Natural killer cell (primary cell): ENCODE measurements around the gene MTOR. TPM values are rescaled to one million over a fixed set of nuclear protein-coding genes. Genes with fewer than 3 reads are reported as not detected.
A peak's percentile ranks its signal among the peaks of the same experiment; 100 is the strongest.
"Not testable (repeated sequence)": the region's sequence is repeated elsewhere in the genome, so short reads cannot be mapped to it uniquely, and the experiment has no call there.

Experiments
- ATAC-seq, 3 donors: fragments of 150-1000 bp in 2 of 3; fragments of 200-7000 bp in 1 of 3; cut with Tn5 transposase; 1 replicate in 1 of 3; 2 replicates in 2 of 3; pipeline ENCODE4 v1.10.0; 2021; ENCODE audit warnings: mild to moderate bottlenecking in 2 of 3, moderate library complexity in 2 of 3
- DNase-seq, 2 donors: peaks; one replicate each; pipeline versions ENCODE4 v3.0.0 to v3.0.0-alpha.2; 2013 to 2021; ENCODE audit warnings: mixed read lengths in 1 of 2
- H3K27ac ChIP-seq: one replicate; pipeline ENCODE4 v1.5.1; 2013; ENCODE audit warnings: mild to moderate bottlenecking, low read length
- H3K27me3 ChIP-seq: one replicate; pipeline ENCODE4 v1.6.1; 2013; ENCODE audit warnings: low read length; ENCODE audit not compliant: control insufficient read depth, insufficient read depth
- H3K36me3 ChIP-seq: one replicate; pipeline ENCODE4 v1.6.1; 2013; ENCODE audit warnings: low read length; ENCODE audit not compliant: control insufficient read depth, insufficient read depth
- H3K4me1 ChIP-seq: one replicate; pipeline ENCODE4 v1.6.1; 2013; ENCODE audit warnings: low read length; ENCODE audit not compliant: control insufficient read depth, insufficient read depth
- H3K4me3 ChIP-seq: one replicate; pipeline ENCODE4 v1.5.1; 2013; ENCODE audit warnings: low read length
- H3K9me3 ChIP-seq: one replicate; pipeline ENCODE4 v1.6.1; 2013; ENCODE audit warnings: low read length; ENCODE audit not compliant: control insufficient read depth, insufficient read depth
- H3K27ac Mint-ChIP-seq, 2 donors: one replicate each; pipeline ENCODE4 v1.8.0; 2022; ENCODE audit warnings: mild to moderate bottlenecking in 2 of 2, mixed read lengths in 2 of 2, moderate library complexity in 1 of 2
- H3K27me3 Mint-ChIP-seq, 2 donors: one replicate each; pipeline ENCODE4 v1.8.0; 2022; ENCODE audit warnings: low read depth in 2 of 2, mixed read lengths in 2 of 2
- H3K36me3 Mint-ChIP-seq: one replicate; pipeline ENCODE4 v1.8.0; 2022; ENCODE audit warnings: mixed read lengths
- H3K4me1 Mint-ChIP-seq, 2 donors: one replicate each; pipeline ENCODE4 v1.8.0; 2022; ENCODE audit warnings: mixed read lengths in 2 of 2
- H3K4me3 Mint-ChIP-seq: one replicate; pipeline ENCODE4 v1.8.0; 2022; ENCODE audit warnings: mild to moderate bottlenecking, moderate library complexity, mixed read lengths
- H3K9me3 Mint-ChIP-seq, 2 donors: one replicate each; pipeline ENCODE4 v1.8.0; 2022; ENCODE audit warnings: mixed read lengths in 2 of 2
- WGBS: methylation state at CpG from one replicate; pipeline ENCODE4 v1.1.7; 2013; ENCODE audit warnings: missing lambda C conversion rate; ENCODE audit not compliant: insufficient coverage; 5-methylcytosine and 5-hydroxymethylcytosine counted together
- intact Hi-C: fragments of 100-400 bp; cut with micrococcal nuclease; formaldehyde crosslinking; loops from one replicate; pipeline ENCODE4 v1.14.2; 2022
- total RNA-seq, 4 donors: library from RNA; stranded (reverse); fragments of 120-200 nt in 1 of 4; gene quantifications; one replicate each; pipeline versions ENCODE4 v1.2.3 to v1.2.4, GENCODE V29; 2013 to 2022
- TF ChIP-seq, protein P1 (sequence below): fragments of 200-600 bp; IDR thresholded peaks from one replicate; pipeline ENCODE4 v1.8.0; 2022; ENCODE audit warnings: antibody characterized with exemption

Gene MTOR
- total RNA-seq, 3 donors from 2014 or later (not counting 1 experiment from before 2014, with no cell fraction given): 42.7 to 54.6 (median 43.7) TPM

DNA sequence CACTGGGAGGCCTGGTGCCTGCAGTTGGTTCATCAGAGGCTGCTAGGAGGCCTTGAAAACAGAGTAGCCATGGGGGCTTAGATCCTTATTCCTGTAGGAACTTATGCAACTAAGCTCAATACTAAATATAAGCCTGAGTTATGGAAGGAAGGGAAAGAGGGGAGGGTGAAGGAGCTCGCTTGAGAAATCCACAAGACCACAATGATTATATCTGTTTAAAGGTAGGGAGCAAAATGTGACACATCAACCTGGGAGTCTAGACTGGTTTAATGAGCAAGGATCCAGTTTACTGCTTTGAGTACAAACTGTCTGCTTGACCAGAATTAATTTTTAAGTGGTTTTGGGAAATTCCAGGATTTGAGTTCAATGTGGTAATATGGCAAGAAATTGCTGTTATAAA is 93.6 kb downstream of the MTOR start:
- Mint-ChIP-seq H3K36me3 (no peaks in the 10 kb centered on the region), H3K4me3 (no peak overlapping the region), H3K27ac (no peak overlapping the region), H3K27me3 (no peaks in the 10 kb centered on the region), H3K9me3 (no peaks in the 10 kb centered on the region), H3K4me1 (peaks cover 1 to 7% of the 10 kb centered on the region in 2 donors)
- intact Hi-C loops: no loop called here
- Histone ChIP-seq H3K36me3 (no peaks in the 10 kb centered on the region), H3K9me3 (no peaks in the 10 kb centered on the region), H3K4me3 (no peak overlapping the region), H3K27ac (no peak overlapping the region), H3K27me3 (no peaks in the 10 kb centered on the region), H3K4me1 (no peaks in the 10 kb centered on the region)
- TF ChIP-seq, protein P1, sequence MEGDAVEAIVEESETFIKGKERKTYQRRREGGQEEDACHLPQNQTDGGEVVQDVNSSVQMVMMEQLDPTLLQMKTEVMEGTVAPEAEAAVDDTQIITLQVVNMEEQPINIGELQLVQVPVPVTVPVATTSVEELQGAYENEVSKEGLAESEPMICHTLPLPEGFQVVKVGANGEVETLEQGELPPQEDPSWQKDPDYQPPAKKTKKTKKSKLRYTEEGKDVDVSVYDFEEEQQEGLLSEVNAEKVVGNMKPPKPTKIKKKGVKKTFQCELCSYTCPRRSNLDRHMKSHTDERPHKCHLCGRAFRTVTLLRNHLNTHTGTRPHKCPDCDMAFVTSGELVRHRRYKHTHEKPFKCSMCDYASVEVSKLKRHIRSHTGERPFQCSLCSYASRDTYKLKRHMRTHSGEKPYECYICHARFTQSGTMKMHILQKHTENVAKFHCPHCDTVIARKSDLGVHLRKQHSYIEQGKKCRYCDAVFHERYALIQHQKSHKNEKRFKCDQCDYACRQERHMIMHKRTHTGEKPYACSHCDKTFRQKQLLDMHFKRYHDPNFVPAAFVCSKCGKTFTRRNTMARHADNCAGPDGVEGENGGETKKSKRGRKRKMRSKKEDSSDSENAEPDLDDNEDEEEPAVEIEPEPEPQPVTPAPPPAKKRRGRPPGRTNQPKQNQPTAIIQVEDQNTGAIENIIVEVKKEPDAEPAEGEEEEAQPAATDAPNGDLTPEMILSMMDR: no peak
- ATAC-seq: no peak
- WGBS: 88% methylated on average over 1 of the region's 1 CpG
- no peak for DNase-seq

DNA sequence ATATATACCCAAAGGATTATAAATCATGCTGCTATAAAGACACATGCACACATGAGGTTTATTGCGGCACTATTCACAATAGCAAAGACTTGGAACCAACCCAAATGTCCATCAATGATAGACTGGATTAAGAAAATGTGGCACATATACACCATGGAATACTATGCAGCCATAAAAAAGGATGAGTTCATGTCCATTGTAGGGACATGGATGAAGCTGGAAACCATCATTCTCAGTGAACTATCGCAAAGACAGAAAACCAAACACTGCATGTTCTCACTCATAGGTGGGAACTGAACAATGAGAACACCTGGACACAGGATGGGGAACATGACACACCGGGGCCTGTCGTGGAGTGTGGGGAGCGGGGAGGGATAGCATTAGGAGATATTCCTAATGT is 95.6 kb downstream of the MTOR start:
- WGBS: 98% methylated on average over 3 of the region's 5 CpGs
- H3K4me3 ChIP-seq, H3K36me3 Mint-ChIP-seq, H3K27ac ChIP-seq, H3K4me1 ChIP-seq, H3K4me1 Mint-ChIP-seq, H3K36me3 ChIP-seq, H3K27me3 Mint-ChIP-seq, H3K4me3 Mint-ChIP-seq, H3K27ac Mint-ChIP-seq, H3K9me3 Mint-ChIP-seq, intact Hi-C loops, H3K27me3 ChIP-seq, ATAC-seq, H3K9me3 ChIP-seq, DNase-seq: not testable (repeated sequence)

DNA sequence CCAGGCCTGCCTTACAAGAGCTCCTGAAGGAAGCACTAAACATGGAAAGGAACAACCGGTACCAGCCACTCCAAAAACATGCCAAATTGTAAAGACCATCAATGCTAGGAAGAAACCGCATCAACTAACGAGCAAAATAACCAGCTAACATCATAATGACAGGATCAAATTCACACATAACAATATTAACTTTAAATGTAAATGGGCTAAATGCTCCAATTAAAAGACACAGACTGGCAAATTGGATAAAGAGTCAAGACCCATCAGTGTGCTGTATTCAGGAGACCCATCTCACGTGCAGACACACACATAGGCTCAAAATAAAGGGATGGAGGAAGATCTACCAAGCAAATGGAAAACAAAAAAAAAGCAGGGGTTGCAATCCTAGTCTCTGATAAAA is 99.6 kb downstream of the MTOR start:
- H3K36me3 Mint-ChIP-seq, H3K9me3 ChIP-seq, H3K4me1 Mint-ChIP-seq, DNase-seq, H3K9me3 Mint-ChIP-seq, ATAC-seq, intact Hi-C loops, H3K27me3 ChIP-seq, H3K27me3 Mint-ChIP-seq, H3K36me3 ChIP-seq, H3K4me3 ChIP-seq, H3K27ac ChIP-seq, H3K4me3 Mint-ChIP-seq, H3K27ac Mint-ChIP-seq, H3K4me1 ChIP-seq: not testable (repeated sequence)
- no CpG with 5 or more reads among the region's 4 CpGs for WGBS

DNA sequence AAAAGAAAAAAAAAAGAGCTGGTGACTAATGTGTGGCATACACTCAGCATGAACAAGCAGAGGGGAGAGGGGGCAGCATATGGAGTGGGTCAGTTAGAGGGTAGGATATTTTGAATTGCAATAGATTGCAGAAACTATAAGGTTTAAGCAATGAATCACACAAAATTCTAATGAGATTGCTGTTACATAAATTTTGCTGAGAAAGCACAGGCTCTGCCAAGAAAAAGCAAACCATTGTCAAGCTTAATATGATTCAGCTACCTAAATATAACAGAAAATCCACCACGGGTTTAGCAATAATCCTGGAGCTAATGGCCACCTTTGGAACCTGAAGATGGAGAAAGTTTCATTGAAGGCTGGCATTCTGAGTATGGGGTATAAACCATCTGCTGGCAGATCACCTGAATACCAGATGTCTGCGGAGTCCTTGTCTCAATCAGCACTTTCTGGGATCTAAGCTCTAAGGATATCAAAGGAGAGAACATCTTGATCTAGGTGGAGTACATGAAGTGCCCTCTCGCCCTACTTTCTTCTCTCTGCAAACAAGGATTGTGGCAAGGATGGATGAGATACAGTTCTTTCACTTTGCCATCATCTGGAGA is 103.5 kb downstream of the MTOR start:
- ATAC-seq: no peak
- H3K9me3 ChIP-seq: no peaks in the 10 kb centered on the region
- Mint-ChIP-seq H3K36me3 (peaks cover 14% of the 10 kb centered on the region), H3K4me3 (no peak overlapping the region), H3K27ac (peak overlapping the region; percentile 2 to 30), H3K27me3 (no peaks in the 10 kb centered on the region), H3K9me3 (no peaks in the 10 kb centered on the region), H3K4me1 (peaks cover 0 to 10% of the 10 kb centered on the region in 2 donors)
- no peak for DNase-seq
- no peaks in the 10 kb centered on the region for H3K4me1 ChIP-seq
- TF ChIP-seq, protein P1: no peak
- no peak overlapping the region for H3K4me3 ChIP-seq
- WGBS: 100% methylated on average over 3 of the region's 3 CpGs
- intact Hi-C loops: no loop called here
- no peak overlapping the region for H3K27ac ChIP-seq
- peaks cover 24% of the 10 kb centered on the region for H3K36me3 ChIP-seq
- no peaks in the 10 kb centered on the region for H3K27me3 ChIP-seq
